Activated CD8-positive, alpha-beta memory T cell treated with anti-CD3 and anti-CD28 coated beads, Interleukin-2, amount 50 U/mL, for 48 hours (primary cell): ENCODE measurements around the gene CYSTM1.

Experiments used
- DNase-seq: peaks from one replicate; pipeline ENCODE4 v3.0.0-alpha.2; 2020

CYSTM1 gene

DNA sequence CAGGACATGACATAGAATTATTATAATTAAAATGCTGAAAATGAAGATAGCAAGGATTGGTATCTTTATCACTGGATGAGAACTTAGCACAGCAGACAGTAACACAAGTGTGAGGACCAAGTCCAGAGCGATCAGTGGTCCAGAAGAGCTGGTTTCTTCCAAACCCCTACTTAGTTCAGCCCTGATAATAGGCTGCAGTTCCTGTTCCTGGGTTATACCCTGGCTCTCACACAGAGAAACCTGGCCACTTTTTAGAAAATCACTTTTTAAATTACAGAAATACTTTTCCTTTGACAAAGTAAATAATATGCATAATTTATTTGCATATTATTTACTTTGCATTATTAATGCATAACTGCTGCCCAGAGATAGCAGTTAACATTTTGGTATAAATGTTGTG, 40.3 kb downstream of the CYSTM1 start:
- DNase-seq, result no peak

DNA sequence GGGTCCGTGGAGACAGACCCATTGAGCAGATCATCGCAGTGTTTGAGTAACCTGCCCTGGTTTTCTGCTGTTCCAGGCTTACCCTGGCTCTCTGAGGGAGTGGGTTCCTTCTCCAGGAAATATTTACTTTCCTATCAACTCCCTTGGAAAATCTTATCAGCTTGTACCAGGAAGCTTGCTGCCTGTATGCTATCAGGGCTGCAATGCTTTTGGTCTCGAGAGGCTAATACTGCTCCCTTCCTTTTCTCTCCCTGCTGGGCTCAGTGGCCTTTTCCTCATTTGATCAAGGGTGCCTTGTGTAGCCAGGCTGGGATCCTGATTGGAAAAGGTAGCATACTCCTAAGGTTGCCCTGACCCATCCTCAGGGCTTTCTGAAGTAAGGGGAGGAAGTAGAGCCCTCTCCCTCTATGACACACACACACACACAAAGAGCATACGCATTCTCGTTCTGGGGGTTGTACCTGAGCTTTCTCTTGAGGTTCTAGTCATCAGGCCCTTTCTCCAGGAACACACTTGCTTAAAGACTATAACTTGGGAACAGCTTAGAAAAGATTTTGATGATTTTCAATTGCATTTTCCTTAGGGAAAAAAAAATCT, 41.6 kb downstream of the CYSTM1 start:
- no peak for DNase-seq

DNA sequence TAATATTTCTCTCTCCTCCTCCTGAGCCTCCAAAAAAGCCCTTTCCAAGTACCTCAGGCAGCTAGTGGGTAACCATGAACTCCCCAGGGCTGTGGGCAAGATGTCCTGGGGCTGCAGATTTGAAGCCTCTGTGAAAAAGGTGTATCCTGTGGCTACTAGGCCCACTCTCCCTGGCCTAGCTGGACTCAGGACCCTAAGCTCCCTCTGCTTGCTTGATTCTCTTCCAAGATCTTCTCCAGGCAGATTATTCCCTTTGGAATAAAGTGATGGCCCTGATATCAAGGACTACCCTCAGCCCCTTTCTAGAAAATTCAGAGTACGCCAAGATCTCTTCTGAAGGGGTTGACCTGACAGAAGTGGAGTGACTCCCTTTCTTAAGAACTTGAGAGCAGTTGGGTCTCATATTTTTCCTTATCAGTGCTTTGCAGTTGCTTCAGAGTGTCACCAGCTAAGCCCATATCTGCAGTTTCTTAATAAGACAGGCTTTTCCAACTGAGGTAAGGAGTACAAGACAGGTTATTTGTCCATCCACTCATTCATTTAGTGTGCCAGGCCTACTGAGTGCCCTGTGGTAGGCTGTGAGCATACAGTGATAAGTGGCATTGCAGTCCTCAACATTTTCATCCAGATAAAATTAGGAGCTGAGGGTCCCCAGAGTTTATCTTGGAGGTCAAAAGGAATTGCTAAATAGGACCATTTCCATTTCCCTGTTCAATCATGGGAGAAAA, 42.5 kb downstream of the CYSTM1 start:
- DNase-seq, result no peak

DNA sequence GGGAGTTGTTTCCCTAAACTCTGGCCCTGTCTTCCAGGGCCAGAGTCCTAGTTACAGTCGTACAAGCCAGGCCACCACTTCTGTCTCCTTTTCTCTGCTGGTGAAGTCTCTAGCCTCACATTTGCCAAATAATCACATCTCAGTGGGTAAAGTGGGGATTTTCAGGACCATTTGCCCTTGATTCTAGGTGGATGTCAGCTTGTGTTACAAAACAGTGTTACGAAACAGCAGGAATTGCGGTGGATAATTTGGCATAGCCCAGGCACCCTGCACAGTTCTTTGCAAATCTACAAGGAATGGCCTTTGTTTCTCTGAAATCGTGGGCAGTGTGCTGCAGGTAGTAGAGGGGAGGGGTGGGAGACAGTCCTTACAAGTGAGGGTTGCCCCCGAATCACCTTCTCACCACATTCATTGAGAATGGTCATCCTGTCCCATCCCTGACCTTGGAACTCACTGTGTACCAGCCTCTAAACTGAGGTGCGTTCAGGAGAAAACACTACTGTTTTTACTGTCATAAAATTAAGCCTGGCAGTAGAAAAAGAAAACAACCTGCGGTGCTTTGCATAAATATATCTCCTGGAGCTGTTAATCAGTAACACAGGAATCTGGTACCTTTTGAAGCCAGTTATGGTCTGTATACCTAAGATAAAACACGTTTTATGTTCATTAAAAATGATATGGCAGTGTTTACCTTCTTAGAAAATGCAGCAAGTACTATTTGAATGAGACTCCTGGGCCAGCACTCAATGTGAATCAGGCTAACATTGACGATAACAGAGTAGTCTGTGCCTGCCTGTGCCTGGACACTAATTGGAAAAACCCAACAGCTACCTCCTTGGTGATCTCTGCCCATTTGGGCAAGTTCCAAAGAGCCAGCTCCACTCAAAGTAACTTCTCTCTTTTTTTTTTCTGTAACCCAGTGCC, 44.3 kb downstream of the CYSTM1 start:
- DNase-seq, result no peak

DNA sequence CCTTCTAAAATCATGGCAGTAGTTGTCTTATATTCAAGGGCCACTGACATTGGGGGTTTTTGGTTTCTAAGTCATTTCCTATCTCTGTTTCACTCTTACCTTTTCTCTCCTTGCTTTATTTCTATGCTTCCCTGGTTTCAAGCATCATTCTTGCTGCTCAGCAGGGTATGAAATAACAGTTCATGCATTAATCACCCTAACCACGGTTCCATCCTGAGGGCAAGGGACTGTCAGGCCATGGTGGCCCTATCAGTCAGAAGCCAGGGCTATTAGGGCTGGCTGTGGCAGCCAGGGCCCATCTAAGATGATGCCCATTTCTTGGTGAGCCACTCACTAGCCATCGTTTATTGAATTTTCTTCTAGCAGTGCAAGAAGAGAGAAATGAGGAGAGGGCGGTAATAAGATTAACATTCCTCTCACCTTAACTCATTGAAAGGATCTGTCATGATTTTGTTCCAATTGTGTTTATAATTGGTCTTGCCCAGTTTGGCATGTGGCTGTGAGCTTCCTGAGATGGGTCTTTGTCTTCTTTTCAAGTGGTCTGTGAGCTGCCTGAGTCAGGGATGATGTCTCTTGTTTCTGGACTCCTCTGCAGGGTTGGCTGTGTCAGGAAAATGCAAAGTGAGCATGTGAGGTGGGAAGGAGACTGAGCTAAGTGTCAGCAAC, 45.2 kb downstream of the CYSTM1 start:
- no peak for DNase-seq

DNA sequence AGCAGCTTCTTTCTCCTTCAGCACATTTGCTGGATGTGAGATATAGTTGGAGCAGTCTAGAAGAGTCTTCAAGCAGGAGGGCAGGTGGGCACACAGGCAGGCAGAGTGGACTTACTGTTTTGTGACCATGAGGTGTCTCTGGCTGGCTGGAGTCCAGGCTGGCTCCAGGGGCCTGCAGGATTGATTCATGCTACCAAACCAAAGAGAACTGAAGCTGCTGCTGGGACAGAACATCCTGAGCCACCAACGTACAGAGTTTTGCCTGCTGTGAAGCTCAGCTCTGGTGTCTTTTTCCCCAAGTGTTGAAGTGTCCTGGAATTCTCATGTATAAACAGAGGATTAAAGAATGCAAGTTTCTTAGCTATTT, 45.7 kb downstream of the CYSTM1 start:
- DNase-seq, result no peak

DNA sequence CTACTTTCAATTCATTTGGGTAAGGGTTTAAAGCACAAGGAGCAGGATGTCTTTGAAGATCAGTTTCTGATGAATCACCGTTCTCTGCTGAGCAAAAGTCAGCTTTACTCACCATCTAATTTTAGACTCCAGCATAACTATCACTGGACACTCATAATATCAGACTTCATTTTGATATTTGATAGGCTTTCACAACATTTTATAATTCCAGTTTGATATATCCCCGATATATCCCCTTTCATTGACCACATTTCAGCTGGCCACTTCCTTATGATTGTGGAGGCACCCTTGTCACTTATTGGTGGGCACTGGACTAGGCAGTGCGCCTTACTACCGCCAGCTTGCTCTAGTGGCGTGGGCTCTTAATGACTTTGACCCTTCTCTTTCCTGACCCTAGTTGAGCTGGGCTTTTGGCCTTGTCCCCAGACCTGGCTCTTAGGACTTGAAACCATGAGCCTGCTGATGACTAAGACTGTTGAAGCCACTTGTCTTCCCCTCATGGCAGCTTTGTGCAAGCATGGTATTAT, 46.8 kb downstream of the CYSTM1 start:
- DNase-seq, result no peak

DNA sequence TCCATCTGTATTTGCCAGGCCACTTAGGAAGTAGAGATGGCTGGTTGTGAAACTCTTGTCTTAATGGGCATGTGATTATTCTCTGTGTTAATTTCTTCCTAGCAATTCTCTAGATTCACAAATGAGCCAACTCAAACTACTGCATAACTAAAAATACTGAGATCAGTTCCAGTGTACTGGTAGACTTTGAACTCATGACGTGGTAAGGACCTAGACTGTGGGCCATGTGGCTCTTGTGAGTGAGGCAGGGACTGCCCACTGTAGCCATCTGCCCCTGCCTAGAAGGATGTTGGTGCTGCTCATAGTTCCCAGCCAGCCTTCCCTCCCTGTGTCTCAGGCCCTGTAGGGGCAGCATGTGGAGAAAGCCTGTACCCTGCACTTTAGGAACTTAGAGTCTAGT, 47.4 kb downstream of the CYSTM1 start:
- no peak for DNase-seq

DNA sequence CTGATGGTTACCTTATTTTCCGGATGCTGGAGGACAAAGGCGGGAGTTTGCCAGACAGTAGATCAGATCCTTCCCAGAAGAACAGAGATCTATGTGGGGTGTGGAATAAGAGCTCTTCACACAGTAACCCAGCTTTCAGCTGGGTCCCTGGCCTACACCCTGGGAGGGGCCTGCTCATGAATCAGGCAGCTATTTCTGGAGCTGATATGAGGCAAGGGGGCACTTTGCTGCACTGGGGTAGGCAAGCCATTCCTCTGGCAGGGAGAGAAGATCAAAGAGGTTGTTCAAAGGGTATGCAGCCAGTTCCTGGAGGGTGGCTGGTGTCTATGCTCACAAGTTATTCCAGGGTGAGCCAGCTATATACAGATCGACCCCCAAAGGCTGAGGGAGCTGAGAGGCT, 48.6 kb downstream of the CYSTM1 start:
- DNase-seq, result no peak

DNA sequence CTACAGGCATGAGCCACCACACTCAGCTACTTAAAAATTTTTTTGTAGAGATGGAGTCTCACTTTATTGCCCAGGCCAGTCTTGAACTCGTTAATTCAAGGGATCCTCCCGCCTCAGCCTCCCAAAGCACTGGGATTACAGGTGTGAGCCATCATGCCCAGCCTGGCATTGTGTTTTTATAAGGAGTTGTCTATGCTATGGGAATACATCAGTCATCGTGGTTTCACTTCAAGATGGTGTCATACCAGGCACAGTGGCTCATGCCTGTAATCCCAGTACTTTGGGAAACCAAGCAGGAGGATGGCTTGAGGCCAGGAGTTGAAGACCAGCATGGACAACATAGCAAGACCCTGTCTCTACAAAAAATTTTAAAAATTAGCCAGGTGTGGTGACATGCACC, 49.7 kb downstream of the CYSTM1 start:
- no peak for DNase-seq

DNA sequence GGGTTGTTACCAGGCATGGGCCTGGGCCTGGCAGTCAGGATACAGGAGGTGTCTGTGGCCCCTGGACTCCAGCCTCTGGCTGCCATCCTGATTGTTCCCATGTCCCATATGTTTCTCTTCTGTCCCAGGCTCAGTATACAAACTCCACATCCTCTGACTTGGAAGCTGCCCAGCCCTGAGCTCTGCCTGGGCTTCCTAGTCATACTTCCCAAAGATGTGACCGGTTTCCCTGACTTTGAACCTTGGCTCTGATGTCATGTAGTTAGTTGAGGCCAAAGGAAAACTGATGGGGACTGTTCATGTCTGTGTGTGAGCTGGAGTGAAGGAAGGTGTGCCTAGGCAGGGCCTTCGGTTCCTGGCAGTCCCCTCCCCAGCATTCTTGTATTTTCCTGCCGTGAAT, 50.4 kb downstream of the CYSTM1 start:
- no peak for DNase-seq

DNA sequence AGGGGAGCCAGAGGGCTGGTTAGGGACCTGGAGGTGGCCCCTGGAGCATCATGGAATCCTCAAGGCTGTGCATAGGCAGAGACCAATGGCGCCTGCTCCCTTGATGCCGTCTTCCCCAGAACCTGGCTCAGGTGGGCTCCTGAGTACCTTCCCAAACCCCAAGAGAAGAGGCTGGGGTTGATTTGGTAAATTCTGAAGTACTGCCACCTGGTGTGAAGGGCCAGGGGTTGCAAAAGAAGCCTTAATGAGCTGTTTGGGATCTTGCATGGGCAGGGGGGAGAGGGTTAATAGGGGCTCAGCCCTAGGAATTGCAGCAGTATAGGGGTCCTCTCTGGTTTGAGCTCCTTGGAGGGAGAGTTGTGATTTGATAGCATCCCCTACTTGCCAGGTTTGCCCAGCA, 52.1 kb downstream of the CYSTM1 start:
- DNase-seq, result no peak

DNA sequence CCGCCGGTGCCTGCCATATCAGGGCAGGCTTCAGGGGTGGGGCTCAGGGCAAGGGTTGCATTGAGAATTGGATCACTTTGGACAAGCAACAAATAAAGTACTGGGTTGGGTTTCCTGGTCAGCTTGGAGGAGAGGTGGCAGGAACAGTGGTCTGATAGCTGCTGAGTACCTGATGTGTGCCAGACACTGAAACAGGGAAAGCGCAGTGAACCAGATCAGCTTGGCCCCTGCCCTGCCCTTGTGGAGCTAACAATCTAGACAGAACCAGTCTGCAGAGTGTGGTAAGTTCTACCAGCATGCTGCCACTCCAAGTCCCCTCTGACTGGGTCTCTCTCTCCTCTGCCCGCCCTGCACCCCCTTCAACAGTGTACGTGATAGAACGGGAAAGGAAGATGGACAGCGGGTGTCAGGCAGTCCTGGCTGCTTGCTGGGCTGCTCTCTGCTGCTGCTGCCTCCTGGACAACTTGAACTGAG, 53.4 kb downstream of the CYSTM1 start:
- no peak for DNase-seq

DNA sequence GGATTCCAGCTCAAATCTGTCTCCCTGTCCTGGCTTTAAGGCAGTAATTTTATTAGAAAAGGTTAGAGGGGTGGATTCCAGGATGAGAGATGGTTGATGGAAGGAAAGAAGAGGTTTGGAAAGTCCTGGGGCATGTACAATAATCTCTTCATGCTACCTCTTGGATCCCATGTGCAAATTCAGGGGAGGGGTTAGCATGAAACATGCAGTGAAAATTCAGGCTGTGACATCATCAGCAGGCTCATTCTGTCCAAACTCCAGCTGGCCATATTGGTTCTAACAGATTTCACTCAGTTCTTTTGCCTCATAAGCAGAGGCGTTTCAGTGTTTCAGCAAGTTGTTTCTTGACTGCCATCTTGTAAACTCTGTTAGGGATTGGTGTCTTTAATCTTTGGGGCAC, 55.4 kb downstream of the CYSTM1 start:
- DNase-seq, result no peak

DNA sequence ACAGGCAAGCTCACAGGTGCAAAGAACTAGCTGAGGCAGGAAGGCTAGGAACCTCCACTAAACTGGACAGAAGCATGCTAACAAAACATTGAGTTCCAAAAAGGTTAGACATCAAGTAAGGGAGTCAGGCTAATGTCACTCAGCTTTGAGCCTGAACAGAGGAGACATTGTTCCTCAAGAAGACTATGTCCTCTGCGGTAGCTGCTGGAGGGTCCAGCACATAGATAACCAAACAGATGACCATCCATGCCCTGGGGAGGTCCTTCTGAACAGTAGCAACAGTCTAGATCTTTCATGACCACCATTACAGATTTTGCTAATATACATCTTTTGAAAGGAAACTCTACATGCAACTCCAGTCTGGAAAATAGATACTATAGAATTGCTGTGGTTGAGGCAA, 57.7 kb downstream of the CYSTM1 start:
- DNase-seq, result no peak

DNA sequence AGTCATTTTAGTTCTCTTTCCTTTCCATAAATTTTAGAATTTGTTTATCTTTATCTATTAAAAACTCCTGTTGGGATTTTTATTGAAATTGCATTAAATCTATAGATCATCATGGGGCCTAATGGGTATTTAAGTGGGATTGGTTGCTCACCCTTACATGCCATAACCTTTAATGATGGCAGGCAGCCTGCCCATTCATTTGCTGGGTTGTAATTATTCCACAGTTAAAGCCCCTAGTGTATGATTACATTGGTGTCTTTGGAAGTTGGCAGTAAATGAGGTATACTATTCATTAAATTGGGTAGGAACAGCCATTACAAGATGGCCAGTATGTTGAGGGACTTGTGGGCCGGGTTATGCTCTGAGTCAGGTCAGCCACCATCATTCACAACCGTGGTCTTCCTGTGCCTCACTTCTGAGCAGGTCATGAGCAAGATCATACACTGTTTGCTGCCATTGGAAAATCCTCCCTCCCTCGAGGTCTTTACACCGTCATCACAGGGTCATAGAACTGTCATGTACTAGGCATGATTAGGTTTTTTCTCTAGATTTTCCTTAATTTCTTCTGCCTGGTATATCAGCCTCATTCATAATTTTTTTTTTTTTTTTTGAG, 59.5 kb downstream of the CYSTM1 start:
- DNase-seq, result no peak

DNA sequence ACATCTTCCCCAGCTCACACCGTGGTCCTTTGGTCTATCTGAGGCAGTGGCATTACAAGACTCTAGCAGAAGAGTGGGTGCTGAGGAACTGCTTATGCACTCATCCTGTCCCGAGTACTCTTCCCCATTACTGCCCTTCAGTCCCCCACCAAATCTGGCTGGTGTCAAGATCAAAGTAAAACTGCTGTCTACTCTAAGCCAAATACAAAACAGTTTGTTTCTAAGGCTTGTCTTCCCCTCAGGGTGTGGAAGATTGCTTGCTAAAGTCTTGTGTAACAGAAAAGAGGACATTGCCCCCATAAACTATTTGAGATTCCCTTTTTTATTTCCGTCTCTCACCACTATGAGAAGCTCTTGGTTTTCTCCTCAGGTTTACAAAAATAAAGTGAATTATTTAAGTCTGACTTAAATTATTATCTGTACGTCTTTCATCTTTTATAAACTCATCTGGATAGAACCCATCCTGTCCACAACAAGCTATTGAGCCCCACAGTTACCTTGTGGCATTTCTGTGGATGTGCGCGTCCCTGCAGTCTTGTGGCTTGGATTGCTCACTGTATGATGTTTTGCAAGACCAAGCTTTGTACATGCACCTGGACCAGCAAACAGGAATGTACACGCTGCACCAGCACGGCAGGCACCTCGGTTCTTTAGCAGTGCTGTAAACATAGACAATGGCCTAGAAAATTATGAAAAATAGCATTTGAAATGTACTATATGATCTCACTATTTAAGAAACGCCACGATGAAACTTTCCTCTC, 61.0 kb downstream of the CYSTM1 start:
- no peak for DNase-seq

DNA sequence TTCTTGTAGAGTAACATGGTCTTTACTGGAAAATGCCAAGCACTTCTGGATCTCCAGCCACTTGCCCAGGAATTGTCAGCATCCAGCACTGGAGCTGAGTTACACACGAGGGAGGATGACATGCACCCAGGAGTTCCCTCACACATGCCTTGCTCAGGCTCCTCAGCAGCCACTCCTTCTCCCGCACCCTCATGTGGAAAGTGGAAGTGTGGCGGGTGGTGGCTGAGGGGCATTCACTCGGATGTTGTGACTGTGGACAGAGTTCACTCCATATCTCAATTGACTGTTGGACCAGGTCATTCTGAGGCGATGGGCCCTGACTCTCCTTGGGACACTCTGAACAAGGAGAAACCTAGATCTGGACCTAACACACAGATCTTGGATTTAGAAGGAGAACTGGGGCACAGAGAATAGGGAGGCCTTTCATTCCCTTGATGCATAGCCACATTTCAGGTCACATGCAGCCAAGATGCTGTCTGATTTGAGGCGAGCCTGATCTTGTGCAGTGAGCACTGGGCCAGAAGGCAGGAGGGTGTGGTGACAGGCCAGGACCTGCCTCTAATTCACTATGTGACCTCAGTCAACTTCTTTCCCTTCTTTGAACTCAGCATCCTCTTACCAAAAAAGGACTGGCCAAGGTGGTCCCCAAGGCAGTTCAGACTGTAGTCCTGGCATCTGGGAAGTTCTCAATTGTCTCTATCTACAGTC, 62.1 kb downstream of the CYSTM1 start:
- DNase-seq, result no peak

DNA sequence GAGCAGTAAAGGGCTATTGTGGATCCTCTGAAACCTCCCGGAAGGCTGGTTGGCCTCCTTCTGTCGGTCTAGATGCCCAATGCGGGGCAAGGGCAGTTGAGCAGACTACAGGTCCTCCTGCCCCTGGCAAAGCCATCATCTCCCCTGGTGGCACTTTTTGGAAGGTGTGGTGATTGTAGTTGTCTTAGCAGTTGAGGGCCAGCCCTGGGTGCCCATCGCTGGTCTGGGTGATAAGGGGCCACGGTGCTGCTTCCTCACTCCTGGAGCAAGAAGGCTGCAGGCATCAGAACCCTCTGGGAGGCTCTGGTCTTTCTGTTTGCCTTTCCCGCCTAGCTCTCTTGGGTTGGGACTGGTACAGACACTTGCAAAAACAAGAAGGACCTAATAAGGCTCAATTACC, 63.8 kb downstream of the CYSTM1 start:
- no peak for DNase-seq

DNA sequence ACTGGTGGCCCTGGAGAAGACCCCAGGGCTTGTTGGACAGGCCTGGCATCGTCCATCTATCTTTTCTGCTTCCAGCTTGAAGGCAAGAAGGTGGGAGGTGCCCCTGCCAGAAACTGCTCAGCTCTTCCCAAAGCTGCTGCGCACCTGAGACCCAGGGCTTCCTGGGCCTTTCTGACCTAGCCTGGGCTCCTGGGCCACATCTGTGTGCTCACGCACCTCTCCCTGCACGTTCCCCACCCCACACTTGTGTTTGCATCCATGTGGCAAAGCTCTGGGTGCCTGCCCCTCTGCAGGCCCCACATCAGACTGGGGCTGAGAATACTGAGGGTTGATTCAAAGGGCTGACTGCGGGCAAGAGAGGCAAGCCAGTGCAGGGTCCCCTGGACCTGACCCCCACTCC, 64.5 kb downstream of the CYSTM1 start:
- no peak for DNase-seq
